ENCODE results near the gene RGP1. TPM values are rescaled to one million over a fixed set of nuclear protein-coding genes. Genes with fewer than 3 reads are reported as not detected.

Gene RGP1
- total and polyA plus RNA-seq, 2 experiments from 2014 or later, result 4.7 to 19.1 TPM

GRCh38 chr9:35717132-35717870 is 31.8 kb upstream of the RGP1 start:
- no peaks in the 10 kb centered on the region for H3K9me2 ChIP-seq (ENCODE audit: insufficient read depth)
- H3K4me2 ChIP-seq (ENCODE audit: unreplicated experiment), result no peak overlapping the region
- H3K9ac ChIP-seq, result no peak overlapping the region
- 90% methylated on average over 14 of the region's 14 CpGs for WGBS, 2 experiments (ENCODE audit: low coverage in 1 of 2, low lambda C conversion rate in 2 of 2, missing lambda C conversion rate in 2 of 2)
- peaks cover 66% of the 10 kb centered on the region for H3F3A ChIP-seq (ENCODE audit: insufficient read depth)
- H4K20me1 ChIP-seq (ENCODE audit: insufficient read depth), result no peaks in the 10 kb centered on the region
- TF ChIP-seq EZH2phosphoT487 (IDR thresholded peaks at IDR 0.05; ENCODE audit: insufficient read depth, low read depth), result no peak
- no peak for TF ChIP-seq EZH2 (IDR thresholded peaks at IDR 0.05; ENCODE audit: insufficient read depth, poor library complexity, severe bottlenecking)
- no peaks in the 10 kb centered on the region for H3K9me3 ChIP-seq (ENCODE audit: low read depth)
- no peaks in the 10 kb centered on the region for H3K27me3 ChIP-seq (replicated peaks; ENCODE audit: insufficient read depth)
- H3K36me3 ChIP-seq (ENCODE audit: low read depth), result peaks cover 83% of the 10 kb centered on the region
- no peak overlapping the region for H3K4me3 ChIP-seq
- H3K79me2 ChIP-seq (ENCODE audit: insufficient read depth), result peaks cover 97% of the 10 kb centered on the region
- no peaks in the 10 kb centered on the region for H3K4me1 ChIP-seq (ENCODE audit: insufficient read depth)
- H3K27ac ChIP-seq, result no peak overlapping the region
- H2AFZ ChIP-seq, result no peak overlapping the region
- in situ Hi-C loops (cut with MboI), result loop anchor here (25.0 kb wide), 1 partner anchor 105 kb away; the partner anchor contains the start of genes CD72 and TESK1
- no peak for DNase-seq

- Histone ChIP-seq H3K79me2 (ENCODE audit: insufficient read depth) (peaks cover 99% of the 10 kb centered on the region), H3K4me3 (no peak overlapping the region), H3F3A (ENCODE audit: insufficient read depth) (peaks cover 65% of the 10 kb centered on the region), H3K27ac (peak overlapping the region; percentile 47), H4K20me1 (ENCODE audit: insufficient read depth) (no peaks in the 10 kb centered on the region), H3K9ac (0 out of 2 replicates have a peak overlapping the region, but pooled peaks have one; percentile 26), H3K27me3 (replicated peaks; ENCODE audit: insufficient read depth) (no peaks in the 10 kb centered on the region), H3K4me1 (ENCODE audit: insufficient read depth) (no peaks in the 10 kb centered on the region), H3K4me2 (ENCODE audit: unreplicated experiment) (no peak overlapping the region), H3K36me3 (ENCODE audit: low read depth) (peaks cover 87% of the 10 kb centered on the region), H3K9me2 (ENCODE audit: insufficient read depth) (no peaks in the 10 kb centered on the region), H3K9me3 (ENCODE audit: low read depth) (no peaks in the 10 kb centered on the region), H2AFZ (no peak overlapping the region)
- WGBS, 2 experiments (ENCODE audit: low coverage in 1 of 2, low lambda C conversion rate in 2 of 2, missing lambda C conversion rate in 2 of 2), result 71 to 80% methylated on average over 15 of the region's 15 CpGs
- peak; percentile 49 for DNase-seq
- TF ChIP-seq EZH2phosphoT487 (IDR thresholded peaks at IDR 0.05; ENCODE audit: insufficient read depth, low read depth) (no peak), EZH2 (IDR thresholded peaks at IDR 0.05; ENCODE audit: insufficient read depth, poor library complexity, severe bottlenecking) (no peak)
- in situ Hi-C loops (cut with MboI), result loop anchor here (25.0 kb wide), 1 partner anchor 107 kb away; the partner anchor contains the start of genes CD72 and TESK1
Measured at GRCh38 chr9:35718721-35719511, 30.2 kb upstream of the RGP1 start.

GRCh38 chr9:35719546-35719945 is 29.5 kb upstream of the RGP1 start:
- 89 to 90% methylated on average over 4 of the region's 4 CpGs for WGBS, 2 experiments (ENCODE audit: low coverage in 1 of 2, low lambda C conversion rate in 2 of 2, missing lambda C conversion rate in 2 of 2)
- Histone ChIP-seq H3K4me3 (no peak overlapping the region), H3K36me3 (ENCODE audit: low read depth) (peaks cover 93% of the 10 kb centered on the region), H3K4me2 (ENCODE audit: unreplicated experiment) (no peak overlapping the region), H4K20me1 (ENCODE audit: insufficient read depth) (no peaks in the 10 kb centered on the region), H3K9me3 (ENCODE audit: low read depth) (no peaks in the 10 kb centered on the region), H3F3A (ENCODE audit: insufficient read depth) (peaks cover 62% of the 10 kb centered on the region), H3K9ac (peak overlapping the region; percentile 26; the same call in 1 of the 2 replicates), H2AFZ (no peak overlapping the region), H3K4me1 (ENCODE audit: insufficient read depth) (no peaks in the 10 kb centered on the region), H3K27ac (peak overlapping the region; percentile 47), H3K27me3 (replicated peaks; ENCODE audit: insufficient read depth) (no peaks in the 10 kb centered on the region), H3K9me2 (ENCODE audit: insufficient read depth) (no peaks in the 10 kb centered on the region), H3K79me2 (ENCODE audit: insufficient read depth) (peaks cover 99% of the 10 kb centered on the region)
- no peak for TF ChIP-seq EZH2phosphoT487 (IDR thresholded peaks at IDR 0.05; ENCODE audit: insufficient read depth, low read depth)
- TF ChIP-seq EZH2 (IDR thresholded peaks at IDR 0.05; ENCODE audit: insufficient read depth, poor library complexity, severe bottlenecking), result no peak
- in situ Hi-C loops (cut with MboI), result loop anchor here (25.0 kb wide), 1 partner anchor 107 kb away; the partner anchor contains the start of genes CD72 and TESK1
- no peak for DNase-seq

GRCh38 chr9:35723426-35723825 is 25.7 kb upstream of the RGP1 start:
- peaks cover 97% of the 10 kb centered on the region for H3K79me2 ChIP-seq (ENCODE audit: insufficient read depth)
- DNase-seq, result no peak
- H3K9me2 ChIP-seq (ENCODE audit: insufficient read depth), result no peaks in the 10 kb centered on the region
- TF ChIP-seq EZH2phosphoT487 (IDR thresholded peaks at IDR 0.05; ENCODE audit: insufficient read depth, low read depth) (no peak), EZH2 (IDR thresholded peaks at IDR 0.05; ENCODE audit: insufficient read depth, poor library complexity, severe bottlenecking) (no peak)
- in situ Hi-C loops (cut with MboI), result loop anchor here (25.0 kb wide), 1 partner anchor 111 kb away; the partner anchor contains the start of genes CD72 and TESK1
- no peak overlapping the region for H3K9ac ChIP-seq
- H3K27me3 ChIP-seq (replicated peaks; ENCODE audit: insufficient read depth), result no peaks in the 10 kb centered on the region
- peaks cover 19% of the 10 kb centered on the region for H3K4me1 ChIP-seq (ENCODE audit: insufficient read depth)
- no peak overlapping the region for H3K27ac ChIP-seq
- WGBS, 2 experiments (ENCODE audit: low coverage in 1 of 2, low lambda C conversion rate in 2 of 2, missing lambda C conversion rate in 2 of 2), result 67 to 79% methylated on average over 2 of the region's 2 CpGs
- H3K4me3 ChIP-seq, result no peak overlapping the region
- no peak overlapping the region for H3K4me2 ChIP-seq (ENCODE audit: unreplicated experiment)
- H3K9me3 ChIP-seq (ENCODE audit: low read depth), result no peaks in the 10 kb centered on the region
- H4K20me1 ChIP-seq (ENCODE audit: insufficient read depth), result no peaks in the 10 kb centered on the region
- H2AFZ ChIP-seq, result no peak overlapping the region
- peaks cover 53% of the 10 kb centered on the region for H3F3A ChIP-seq (ENCODE audit: insufficient read depth)
- H3K36me3 ChIP-seq (ENCODE audit: low read depth), result peaks cover 68% of the 10 kb centered on the region

Data from GM23248 (cell line).